Activated naive CD8-positive, alpha-beta T cell treated with anti-CD3 and anti-CD28 coated beads, Interleukin-2, amount 50 U/mL, for 16 hours (primary cell): Measurements from ENCODE around the gene TLNRD1.

ENCODE experiments used
- DNase-seq: peaks from one replicate; pipeline ENCODE4 v3.0.0-alpha.2; 2020; ENCODE audit warnings: low read depth, low spot score

Gene TLNRD1

GRCh38 chr15:80977627-80978036 lies 23.1 kb upstream of the TLNRD1 start:
- no peak for DNase-seq

- DNase-seq = no peak
These were observed 21.9 kb upstream of the TLNRD1 start for GRCh38 chr15:80978685-80979329.

GRCh38 chr15:80979538-80980200 lies 21.1 kb upstream of the TLNRD1 start:
- DNase-seq = no peak

GRCh38 chr15:80982205-80982604 lies 18.5 kb upstream of the TLNRD1 start:
- DNase-seq = no peak

- no peak for DNase-seq
These were observed 17.9 kb upstream of the TLNRD1 start for GRCh38 chr15:80982839-80983238.

GRCh38 chr15:80984856-80985255 lies 15.9 kb upstream of the TLNRD1 start:
- DNase-seq = no peak

GRCh38 chr15:80985981-80986380 lies 14.7 kb upstream of the TLNRD1 start:
- DNase-seq = no peak

GRCh38 chr15:80986487-80986886 lies 14.2 kb upstream of the TLNRD1 start:
- no peak for DNase-seq

- no peak for DNase-seq
These were observed 12.5 kb upstream of the TLNRD1 start for GRCh38 chr15:80988148-80988796.

GRCh38 chr15:80989081-80989517 lies 11.6 kb upstream of the TLNRD1 start:
- no peak for DNase-seq

GRCh38 chr15:80989518-80990478 lies 10.9 kb upstream of the TLNRD1 start, which contains the start of gene MESD:
Gene MESD, minus strand, starts transcription at chr15:80989819. Its CDS starts 28 bp downstream, at chr15:80989791.
- peak; percentile 97 for DNase-seq

- DNase-seq = no peak
These were observed 9.8 kb upstream of the TLNRD1 start for GRCh38 chr15:80990955-80991354.

GRCh38 chr15:80991421-80991820 lies 9.3 kb upstream of the TLNRD1 start:
- DNase-seq = no peak

- no peak for DNase-seq
These were observed 8.7 kb upstream of the TLNRD1 start for GRCh38 chr15:80992006-80992405.

GRCh38 chr15:80992441-80992840 lies 8.3 kb upstream of the TLNRD1 start:
- no peak for DNase-seq

- no peak for DNase-seq
These were observed 4.5 kb upstream of the TLNRD1 start for GRCh38 chr15:80996247-80996646.

- DNase-seq = no peak
These were observed 3.0 kb upstream of the TLNRD1 start for GRCh38 chr15:80997692-80998091.

- DNase-seq = no peak
These were observed 2.5 kb upstream of the TLNRD1 start for GRCh38 chr15:80998251-80998650.

- DNase-seq = no peak
These were observed 1.1 kb upstream of the TLNRD1 start for GRCh38 chr15:80999623-81000036.

- DNase-seq = no peak
These were observed 539 bp upstream of the TLNRD1 start for GRCh38 chr15:81000144-81000623.
